Epithelial cell of proximal tubule (primary cell): ENCODE results near the gene PRR27. TPM values are rescaled to one million over a fixed set of nuclear protein-coding genes. Genes with fewer than 3 reads are reported as not detected.

Experiments used
- DNase-seq: peaks from one replicate; pipeline ENCODE4 v3.0.0-alpha.2; 2011; ENCODE audit warnings: low read depth
- H3K4me3 ChIP-seq: 2 replicates; pipeline ENCODE4 v1.5.1; 2011; ENCODE audit warnings: low read depth, mild to moderate bottlenecking, low read length
- total RNA-seq: library from RNA; depleted of rRNA; stranded (reverse); fragments of >200 nt; gene quantifications from 2 replicates; pipeline ENCODE4 v1.2.3, GENCODE V29; 2015
- TF ChIP-seq, protein P1 (sequence below): conservative IDR thresholded peaks from 2 replicates; pipeline ENCODE4 v1.5.1; 2012; ENCODE audit warnings: low read depth, mild to moderate bottlenecking, low read length

PRR27 gene
- total RNA-seq, 1 donor from 2014 or later, result not detected

DNA sequence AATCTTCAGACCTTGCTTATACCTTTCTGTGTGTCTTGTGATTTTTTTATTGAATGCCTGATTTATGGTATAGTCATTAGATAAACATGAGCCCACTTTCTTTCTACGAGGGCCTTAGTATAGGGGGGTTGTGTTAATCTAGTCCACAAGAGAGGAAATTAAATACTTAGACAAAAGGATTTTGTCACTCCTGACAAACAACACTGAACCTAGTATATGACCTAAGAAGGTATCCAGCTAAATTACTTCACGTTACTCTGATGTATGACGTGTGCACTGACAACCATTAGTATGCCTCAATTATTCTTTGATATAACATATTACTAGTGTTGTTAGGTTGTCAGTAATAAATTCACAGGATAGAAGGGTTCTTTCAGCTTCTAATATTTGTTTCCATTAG is 2.8 kb upstream of the PRR27 start:
- no peak for DNase-seq
- no peak overlapping the region for H3K4me3 ChIP-seq
- TF ChIP-seq, protein P1, sequence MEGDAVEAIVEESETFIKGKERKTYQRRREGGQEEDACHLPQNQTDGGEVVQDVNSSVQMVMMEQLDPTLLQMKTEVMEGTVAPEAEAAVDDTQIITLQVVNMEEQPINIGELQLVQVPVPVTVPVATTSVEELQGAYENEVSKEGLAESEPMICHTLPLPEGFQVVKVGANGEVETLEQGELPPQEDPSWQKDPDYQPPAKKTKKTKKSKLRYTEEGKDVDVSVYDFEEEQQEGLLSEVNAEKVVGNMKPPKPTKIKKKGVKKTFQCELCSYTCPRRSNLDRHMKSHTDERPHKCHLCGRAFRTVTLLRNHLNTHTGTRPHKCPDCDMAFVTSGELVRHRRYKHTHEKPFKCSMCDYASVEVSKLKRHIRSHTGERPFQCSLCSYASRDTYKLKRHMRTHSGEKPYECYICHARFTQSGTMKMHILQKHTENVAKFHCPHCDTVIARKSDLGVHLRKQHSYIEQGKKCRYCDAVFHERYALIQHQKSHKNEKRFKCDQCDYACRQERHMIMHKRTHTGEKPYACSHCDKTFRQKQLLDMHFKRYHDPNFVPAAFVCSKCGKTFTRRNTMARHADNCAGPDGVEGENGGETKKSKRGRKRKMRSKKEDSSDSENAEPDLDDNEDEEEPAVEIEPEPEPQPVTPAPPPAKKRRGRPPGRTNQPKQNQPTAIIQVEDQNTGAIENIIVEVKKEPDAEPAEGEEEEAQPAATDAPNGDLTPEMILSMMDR, result no peak

DNA sequence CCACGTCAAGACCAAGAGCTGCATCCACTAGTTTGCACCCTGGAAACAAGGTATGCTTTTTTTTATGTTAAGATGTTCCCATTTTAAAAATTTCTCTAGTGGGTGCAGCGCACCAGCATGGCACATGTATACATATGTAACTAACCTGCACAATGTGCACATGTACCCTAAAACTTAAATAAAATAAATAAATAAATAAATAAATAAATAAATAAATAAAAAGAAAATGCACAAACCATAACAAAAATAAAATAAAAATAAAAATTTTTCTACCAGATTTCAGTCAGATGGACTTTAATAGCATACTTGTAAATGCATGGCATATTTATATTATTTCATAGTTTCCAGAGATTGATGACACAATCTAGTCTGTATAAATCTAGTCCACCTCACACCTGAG is 1.9 kb upstream of the PRR27 start:
- TF ChIP-seq, protein P1, result no peak
- H3K4me3 ChIP-seq, result no peak overlapping the region
- DNase-seq, result no peak

DNA sequence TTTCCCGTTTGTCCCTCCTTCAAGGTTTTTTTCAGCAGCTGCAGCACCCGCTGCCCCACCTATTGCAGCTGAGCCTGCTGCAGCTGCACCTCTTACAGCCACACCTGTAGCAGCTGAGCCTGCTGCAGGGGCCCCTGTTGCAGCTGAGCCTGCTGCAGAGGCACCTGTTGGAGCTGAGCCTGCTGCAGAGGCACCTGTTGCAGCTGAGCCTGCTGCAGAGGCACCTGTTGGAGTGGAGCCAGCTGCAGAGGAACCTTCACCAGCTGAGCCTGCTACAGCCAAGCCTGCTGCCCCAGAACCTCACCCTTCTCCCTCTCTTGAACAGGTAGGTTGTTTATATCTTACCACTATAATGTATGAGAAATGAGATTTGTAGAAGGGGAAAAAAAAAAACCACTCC is 4.5 kb downstream of the PRR27 start:
- DNase-seq, result no peak
- TF ChIP-seq, protein P1, result no peak
- no peak overlapping the region for H3K4me3 ChIP-seq

DNA sequence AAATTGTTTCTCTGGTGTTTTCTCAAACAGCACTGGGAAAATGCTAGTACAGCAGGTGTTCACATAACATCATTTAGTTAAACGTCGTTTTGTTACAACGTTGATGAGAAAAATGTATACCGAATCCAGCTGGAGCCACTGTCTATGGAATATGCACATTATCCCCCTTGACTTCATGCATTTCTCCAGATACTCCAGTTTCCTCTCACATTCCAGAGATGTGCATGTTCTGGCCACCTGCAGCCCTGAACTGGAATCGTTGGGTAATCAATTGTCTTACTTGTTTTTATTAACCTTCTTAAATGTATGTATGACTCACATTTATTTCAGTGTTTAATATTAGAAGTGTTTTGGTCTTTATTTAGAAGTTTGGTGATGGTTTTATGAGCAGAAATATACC is 23.1 kb downstream of the PRR27 start:
- TF ChIP-seq, protein P1, result peak; percentile 14
- DNase-seq, result no peak
- no peak overlapping the region for H3K4me3 ChIP-seq

DNA sequence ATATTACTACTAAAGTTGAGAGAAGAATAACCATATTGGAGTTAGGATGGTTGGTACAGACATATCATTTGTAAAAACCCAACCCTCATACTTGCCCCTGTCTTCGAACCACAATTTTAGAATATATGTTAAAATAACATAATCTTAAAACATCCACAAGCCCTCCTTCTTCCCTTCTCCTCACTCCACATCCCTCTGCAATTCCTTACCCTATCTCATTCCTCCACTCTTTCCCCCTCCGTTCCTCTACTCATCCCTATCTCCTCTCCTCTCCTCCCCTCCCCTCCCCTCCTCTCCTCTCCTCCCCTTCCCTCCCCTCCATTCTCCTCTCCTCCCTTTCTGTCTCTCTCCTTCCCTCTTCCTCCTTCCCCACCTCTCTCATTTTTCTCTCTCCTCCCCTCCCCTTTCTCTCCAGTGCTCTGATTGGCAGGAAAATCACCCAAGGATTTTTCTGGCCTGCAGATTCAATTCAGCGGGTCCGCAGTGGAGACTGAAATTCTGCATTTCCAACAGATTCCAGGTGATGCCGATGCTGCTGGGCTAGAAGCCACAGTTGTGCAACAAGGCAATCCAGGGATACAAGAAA is 24.1 kb downstream of the PRR27 start:
- no peak overlapping the region for H3K4me3 ChIP-seq
- DNase-seq, result no peak
- TF ChIP-seq, protein P1, result no peak

DNA sequence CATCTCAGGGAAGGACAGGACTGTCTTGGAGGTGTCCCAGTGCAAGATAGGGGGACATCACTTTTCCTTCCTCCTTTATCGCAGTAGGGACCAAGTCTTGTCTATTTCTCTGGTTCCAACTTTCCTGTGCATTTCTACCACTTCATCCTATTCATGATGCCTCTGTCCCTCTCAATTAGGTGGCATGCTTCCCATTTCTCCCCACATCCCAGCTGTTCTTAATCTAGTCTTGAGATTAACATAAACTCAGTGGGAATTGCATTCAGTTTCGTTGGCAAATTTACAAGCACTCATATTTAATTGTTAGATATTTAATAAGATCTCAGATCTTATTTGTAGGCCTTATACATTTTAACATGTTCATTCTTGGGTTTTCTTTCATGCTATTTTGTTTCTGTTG is 25.8 kb downstream of the PRR27 start:
- no peak for DNase-seq
- TF ChIP-seq, protein P1, result no peak
- H3K4me3 ChIP-seq, result no peak overlapping the region

DNA sequence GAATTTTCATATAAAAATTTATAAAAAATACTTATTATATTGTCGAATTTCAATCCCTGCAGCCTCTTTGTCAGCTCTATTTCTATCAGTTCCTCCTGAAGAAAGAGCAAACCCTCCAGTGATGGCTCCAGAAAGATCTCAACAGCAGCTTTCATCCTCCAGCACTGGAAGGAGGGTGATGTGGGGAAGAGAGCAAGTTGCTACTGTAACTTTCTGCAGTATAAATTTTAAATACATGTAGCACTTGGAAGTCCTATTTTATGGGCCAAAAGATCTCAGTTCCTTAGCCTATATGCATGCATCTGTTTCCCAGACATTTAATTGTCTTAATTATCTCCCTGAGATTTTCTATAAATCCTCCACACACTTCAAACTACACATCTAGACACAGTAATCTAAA is 27.8 kb downstream of the PRR27 start:
- no peak overlapping the region for H3K4me3 ChIP-seq
- no peak for DNase-seq
- TF ChIP-seq, protein P1, result no peak
